HFF-Myc (cell line): ENCODE measurements around the gene DNHD1.

Experiments used
- DNase-seq: peaks from one replicate; pipeline ENCODE4 v3.0.0-alpha.2; 2011; ENCODE audit warnings: low read depth; ENCODE audit errors: extremely low read depth
- H3K4me3 ChIP-seq: replicated peaks from 2 replicates; pipeline ENCODE4 v1.5.1; 2011; ENCODE audit warnings: low read depth, mild to moderate bottlenecking, control low read depth, low read length
- CTCF ChIP-seq: IDR thresholded peaks from 2 replicates; pipeline ENCODE4 v1.5.1; 2012; ENCODE audit warnings: mild to moderate bottlenecking, low read depth, low read length, control low read depth; ENCODE audit errors: missing control alignments

DNHD1 gene

GRCh38 chr11:6586434-6587359 lies 89.6 kb downstream of the DNHD1 start:
- no peak overlapping the region for H3K4me3 ChIP-seq
- DNase-seq = no peak
- TF ChIP-seq CTCF = no peak

- no peak for TF ChIP-seq CTCF
- H3K4me3 ChIP-seq = no peak overlapping the region
- no peak for DNase-seq
These were observed 90.4 kb downstream of the DNHD1 start for GRCh38 chr11:6587360-6587953.

DNA sequence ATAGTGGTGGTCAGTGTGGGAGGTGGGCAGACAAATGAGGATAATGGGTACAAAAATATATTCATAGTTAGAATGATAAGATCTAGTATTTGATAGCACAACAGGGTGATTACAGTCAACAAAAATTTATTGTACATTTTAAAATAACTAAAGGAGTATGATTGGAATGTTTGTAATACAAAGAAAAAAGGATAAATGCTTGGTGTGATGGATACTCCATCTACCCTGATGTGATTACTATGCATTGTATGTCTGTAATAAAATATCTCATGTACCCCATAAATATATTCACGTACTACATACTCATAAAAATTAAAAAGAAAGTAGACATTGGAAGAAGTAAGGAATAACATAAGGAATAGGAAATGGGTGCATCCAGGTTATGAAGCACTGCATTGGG lies 90.9 kb downstream of the DNHD1 start:
- DNase-seq = no peak
- no peak overlapping the region for H3K4me3 ChIP-seq
- TF ChIP-seq CTCF = no peak

DNA sequence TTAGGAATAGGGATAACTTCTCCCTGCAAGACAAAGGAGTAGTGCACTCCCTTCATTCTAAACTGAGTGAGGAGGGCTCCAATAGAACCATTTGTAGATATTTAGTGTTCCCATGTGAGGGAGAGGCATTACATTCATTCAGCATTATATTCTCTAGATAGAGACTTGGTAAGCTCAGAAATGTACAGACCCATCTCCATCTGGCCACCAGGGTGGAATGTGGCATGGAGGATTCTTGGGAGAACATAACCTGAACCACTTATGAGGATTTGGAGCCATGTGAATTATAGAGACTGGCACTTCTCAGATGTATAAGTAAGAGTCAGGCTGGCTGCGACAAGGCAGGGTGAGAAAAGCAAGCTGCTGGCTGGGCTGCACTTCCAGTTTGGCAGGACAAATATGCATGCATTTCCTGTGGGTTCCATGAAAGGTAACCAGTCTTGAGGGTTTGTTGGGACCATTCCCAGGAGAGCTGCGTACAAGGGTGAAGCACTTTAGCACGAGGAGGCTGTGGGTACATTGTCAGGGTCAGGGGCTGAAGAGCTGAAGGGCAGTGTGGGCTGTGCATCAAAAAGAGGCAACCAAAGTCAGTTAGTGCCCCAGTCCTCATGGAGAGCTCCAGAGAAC lies 97.2 kb downstream of the DNHD1 start:
- no peak for DNase-seq
- no peak overlapping the region for H3K4me3 ChIP-seq
- no peak for TF ChIP-seq CTCF

DNA sequence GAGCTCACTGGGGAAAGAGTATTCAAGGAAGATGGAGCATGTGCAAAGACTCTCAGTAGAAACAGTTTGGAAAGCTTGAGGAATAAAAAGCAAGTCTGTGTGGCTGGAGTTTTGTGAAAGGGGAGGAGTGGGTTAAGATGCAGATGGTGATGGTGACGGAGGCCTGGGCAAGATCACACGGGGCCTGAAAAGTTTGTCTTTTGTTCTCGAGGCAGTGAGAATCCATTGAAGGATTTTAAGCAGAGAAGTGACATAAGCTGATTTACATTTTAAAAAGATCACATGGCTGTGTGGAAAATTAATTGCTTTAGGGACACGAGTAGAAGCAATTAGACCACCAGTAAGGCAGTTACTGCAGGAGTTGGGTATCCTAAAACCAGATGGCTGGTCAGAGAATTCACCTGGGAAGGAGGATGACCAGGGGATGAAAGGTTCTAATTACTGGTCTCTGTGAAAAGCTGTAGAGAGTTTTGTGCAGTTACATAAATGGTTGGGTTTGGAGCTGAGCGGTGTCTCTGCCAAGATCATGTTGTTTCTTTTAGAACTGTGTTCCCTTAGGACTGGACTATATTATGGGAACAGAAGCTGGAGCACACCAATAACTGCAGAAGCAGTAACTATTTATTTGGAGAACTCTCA lies 99.3 kb downstream of the DNHD1 start:
- TF ChIP-seq CTCF = no peak
- no peak for DNase-seq
- no peak overlapping the region for H3K4me3 ChIP-seq

- no peak for DNase-seq
- no peak for TF ChIP-seq CTCF
- no peak overlapping the region for H3K4me3 ChIP-seq
These were observed 101.5 kb downstream of the DNHD1 start for GRCh38 chr11:6598555-6598954.
